Measurements from ENCODE around the gene CMTM4. TPM values are rescaled to one million over a fixed set of nuclear protein-coding genes. Genes with fewer than 3 reads are reported as not detected.
A peak's percentile ranks its signal among the peaks of the same experiment; 100 is the strongest.

Gene CMTM4
- total and polyA plus RNA-seq, 2 of the 4 experiments (the other 2 are of a cell fraction): 9.0 to 14.5 TPM

DNA sequence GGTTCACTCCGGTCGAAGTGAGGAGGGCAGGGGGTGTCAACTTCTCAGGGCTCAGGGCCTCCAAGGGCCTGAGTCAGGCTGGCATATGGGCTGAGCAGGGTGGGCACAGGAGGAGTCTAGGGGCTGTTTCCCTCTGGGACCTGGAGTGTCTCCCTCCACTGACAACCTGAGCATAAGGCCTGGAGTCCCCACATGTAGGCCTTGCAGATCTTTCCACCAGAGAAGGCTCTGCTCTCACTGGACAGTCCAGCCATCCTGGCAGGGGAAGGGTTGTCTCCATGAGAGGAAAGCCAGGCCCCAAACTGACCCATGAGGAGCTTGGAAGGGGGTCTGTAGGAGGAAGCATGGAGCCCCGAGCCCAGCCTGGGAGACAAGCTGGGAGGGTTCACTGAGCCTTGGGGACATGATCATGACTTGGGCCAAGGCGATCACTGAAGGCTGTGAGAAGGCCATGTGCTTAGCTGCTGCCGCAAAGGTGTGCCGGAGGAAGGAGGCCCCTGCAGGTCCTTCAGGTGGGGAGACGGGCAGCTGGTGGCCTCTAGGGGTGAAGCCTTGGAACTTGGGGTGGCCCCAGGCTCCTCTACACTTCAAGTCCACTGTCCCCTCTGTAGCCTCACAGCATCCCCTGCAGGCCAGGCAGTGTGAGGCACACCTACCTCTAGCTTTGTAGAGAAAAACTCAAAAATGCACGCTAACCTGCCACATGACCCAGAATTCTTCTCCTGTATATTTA is 107.4 kb downstream of the CMTM4 start:
- H2BK15ac ChIP-seq (ENCODE audit: low read depth, low read length): no peak overlapping the region; the same call in 2 of the 3 replicates
- H3K9me1 ChIP-seq (ENCODE audit: insufficient read depth, low read length): no peaks in the 10 kb centered on the region
- no peak overlapping the region for H3K4me3 ChIP-seq (ENCODE audit: insufficient read depth, low read depth, low read length)
- no peak overlapping the region for H2BK20ac ChIP-seq (ENCODE audit: low read depth, low read length)
- in situ Hi-C loops (cut with MboI; ENCODE audit: low sequenced_read_pairs): no loop called here
- H3K4ac ChIP-seq (ENCODE audit: low read depth, low read length): no peak overlapping the region
- no peak overlapping the region for H2AK5ac ChIP-seq (ENCODE audit: low read depth, low read length)
- no peak overlapping the region for H3K23ac ChIP-seq (ENCODE audit: low read depth, low read length)
- peak; percentile 57 for TF ChIP-seq RAD21 (IDR thresholded peaks at IDR 0.05; ENCODE audit: low read length)
- TF ChIP-seq SMC3 (IDR thresholded peaks at IDR 0.05; ENCODE audit: low read depth, low read length): peak; percentile 44
- TF ChIP-seq, protein P1, sequence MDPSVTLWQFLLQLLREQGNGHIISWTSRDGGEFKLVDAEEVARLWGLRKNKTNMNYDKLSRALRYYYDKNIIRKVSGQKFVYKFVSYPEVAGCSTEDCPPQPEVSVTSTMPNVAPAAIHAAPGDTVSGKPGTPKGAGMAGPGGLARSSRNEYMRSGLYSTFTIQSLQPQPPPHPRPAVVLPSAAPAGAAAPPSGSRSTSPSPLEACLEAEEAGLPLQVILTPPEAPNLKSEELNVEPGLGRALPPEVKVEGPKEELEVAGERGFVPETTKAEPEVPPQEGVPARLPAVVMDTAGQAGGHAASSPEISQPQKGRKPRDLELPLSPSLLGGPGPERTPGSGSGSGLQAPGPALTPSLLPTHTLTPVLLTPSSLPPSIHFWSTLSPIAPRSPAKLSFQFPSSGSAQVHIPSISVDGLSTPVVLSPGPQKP (IDR thresholded peaks at IDR 0.05; ENCODE audit: borderline replicate concordance, low read depth, low read length): no peak
- TF ChIP-seq, protein P2, sequence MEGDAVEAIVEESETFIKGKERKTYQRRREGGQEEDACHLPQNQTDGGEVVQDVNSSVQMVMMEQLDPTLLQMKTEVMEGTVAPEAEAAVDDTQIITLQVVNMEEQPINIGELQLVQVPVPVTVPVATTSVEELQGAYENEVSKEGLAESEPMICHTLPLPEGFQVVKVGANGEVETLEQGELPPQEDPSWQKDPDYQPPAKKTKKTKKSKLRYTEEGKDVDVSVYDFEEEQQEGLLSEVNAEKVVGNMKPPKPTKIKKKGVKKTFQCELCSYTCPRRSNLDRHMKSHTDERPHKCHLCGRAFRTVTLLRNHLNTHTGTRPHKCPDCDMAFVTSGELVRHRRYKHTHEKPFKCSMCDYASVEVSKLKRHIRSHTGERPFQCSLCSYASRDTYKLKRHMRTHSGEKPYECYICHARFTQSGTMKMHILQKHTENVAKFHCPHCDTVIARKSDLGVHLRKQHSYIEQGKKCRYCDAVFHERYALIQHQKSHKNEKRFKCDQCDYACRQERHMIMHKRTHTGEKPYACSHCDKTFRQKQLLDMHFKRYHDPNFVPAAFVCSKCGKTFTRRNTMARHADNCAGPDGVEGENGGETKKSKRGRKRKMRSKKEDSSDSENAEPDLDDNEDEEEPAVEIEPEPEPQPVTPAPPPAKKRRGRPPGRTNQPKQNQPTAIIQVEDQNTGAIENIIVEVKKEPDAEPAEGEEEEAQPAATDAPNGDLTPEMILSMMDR (conservative IDR thresholded peaks at IDR 0.05; ENCODE audit: low read depth, low read length): peak; percentile 51
- WGBS, 2 experiments (ENCODE audit: extremely low coverage in 2 of 2, insufficient read length in 1 of 2): 90% methylated on average over 2 of the region's 8 CpGs; no CpG with 5 or more reads in 1 of the 2 experiments
- no peak overlapping the region for H2BK5ac ChIP-seq (ENCODE audit: low read depth, low read length, poor library complexity, severe bottlenecking)
- no peak overlapping the region for H4K5ac ChIP-seq (ENCODE audit: low read depth, low read length)
- DNase-seq (peak; percentile 18), ATAC-seq (ENCODE audit: low read depth) (peak; percentile 63; the same call in 1 of the 2 replicates)
- H3K27me3 ChIP-seq (ENCODE audit: control insufficient read depth, insufficient read depth, low read length): peaks cover 24% of the 10 kb centered on the region
- no TSS peak for BruUV-seq (replicated peaks)
- H3K56ac ChIP-seq (ENCODE audit: extremely low read depth, insufficient read depth, low read length): no peak overlapping the region
- no peak overlapping the region for H4K91ac ChIP-seq (ENCODE audit: insufficient read depth, low read depth, low read length)
- no peaks in the 10 kb centered on the region for H3K36me3 ChIP-seq (ENCODE audit: control insufficient read depth, insufficient read depth, low read length)
- H2AFZ ChIP-seq (replicated peaks; ENCODE audit: low read length, poor library complexity): no peak overlapping the region
- no peak overlapping the region for H3K27ac ChIP-seq (ENCODE audit: insufficient read depth, low read length)
- H3K9ac ChIP-seq (ENCODE audit: low read depth, low read length): no peak overlapping the region
- H2BK120ac ChIP-seq (ENCODE audit: low read depth, low read length): no peak overlapping the region
- no peaks in the 10 kb centered on the region for H3K4me1 ChIP-seq (ENCODE audit: control insufficient read depth, insufficient read depth, low read length)
- ChIA-PET CTCF (interaction anchor here (0.5 to 0.7 kb wide), 3 partner anchors 73 to 271 kb away, joined by 3 read pairs; no protein-coding TSS in a partner anchor), POLR2A (ENCODE audit: unreplicated experiment) (no interaction called here)
- no peak overlapping the region for H3K4me2 ChIP-seq (ENCODE audit: low read depth, low read length)
- H3K9me3 ChIP-seq (ENCODE audit: control insufficient read depth, insufficient read depth, low read length): peaks cover 5% of the 10 kb centered on the region
- peak overlapping the region; percentile 7 for H2AK9ac ChIP-seq (replicated peaks; ENCODE audit: low read depth, low read length, poor library complexity)
- intact Hi-C loops (cut with micrococcal nuclease): loop anchor here (5.0 kb wide), 2 partner anchors 112 to 182 kb away; no protein-coding TSS in a partner anchor
- dilution Hi-C loops (cut with HindIII; ENCODE audit: low sequenced_read_pairs, unreplicated experiment): no loop called here
- H3K79me1 ChIP-seq (ENCODE audit: low read depth in 1 of 2, low read length in 2 of 2): no peaks in the 10 kb centered on the region
- no peak overlapping the region for H4K8ac ChIP-seq (ENCODE audit: low read depth in 2 of 2, low read length in 2 of 2)
- H3K14ac ChIP-seq (replicated peaks; ENCODE audit: low read depth, low read length): no peak overlapping the region
- H4K20me1 ChIP-seq (ENCODE audit: insufficient read depth, low read length): no peaks in the 10 kb centered on the region
- no peak overlapping the region for H3K18ac ChIP-seq (ENCODE audit: low read depth, low read length)

Data from IMR-90 (cell line).